Activated gamma-delta T cell treated with Interleukin-2 at 50 U/mL for 16 hours (primary cell): ENCODE measurements around the gene PKD2.
A peak's percentile ranks its signal among the peaks of the same experiment; 100 is the strongest.

ENCODE experiments used
- DNase-seq: peaks from one replicate; pipeline ENCODE4 v3.0.0-alpha.2; 2020

The PKD2 gene

GRCh38 chr4:88007304-88008121 lies at the start of gene PKD2:
TSS of gene PKD2 (plus strand) at chr4:88007635. CDS start at chr4:88007734, 99 bp downstream.
- DNase-seq: peak; percentile 64

GRCh38 chr4:87961993-87962392 lies 45.4 kb upstream of the PKD2 start:
- DNase-seq: no peak

GRCh38 chr4:87962398-87963146 lies 44.9 kb upstream of the PKD2 start:
- DNase-seq: no peak

- DNase-seq: no peak
Measured at GRCh38 chr4:87965501-87965975, 41.9 kb upstream of the PKD2 start.

- no peak for DNase-seq
Measured at GRCh38 chr4:87966095-87966496, 41.3 kb upstream of the PKD2 start.

GRCh38 chr4:87967193-87967592 lies 40.2 kb upstream of the PKD2 start:
- no peak for DNase-seq

- no peak for DNase-seq
Measured at GRCh38 chr4:87970121-87970520, 37.3 kb upstream of the PKD2 start.

GRCh38 chr4:87971866-87972265 lies 35.6 kb upstream of the PKD2 start:
- DNase-seq: no peak

- DNase-seq: peak; percentile 13
Measured at GRCh38 chr4:87973283-87974169, 33.9 kb upstream of the PKD2 start.

GRCh38 chr4:87974856-87975462 lies 32.5 kb upstream of the PKD2 start:
- DNase-seq: no peak

GRCh38 chr4:87975466-87975865 lies 32.0 kb upstream of the PKD2 start, which contains the start of gene SPP1:
TSS of gene SPP1 (plus strand) at chr4:87975714. CDS start at chr4:87976896, 1,182 bp downstream.
- no peak for DNase-seq

GRCh38 chr4:87977521-87978278 lies 29.7 kb upstream of the PKD2 start:
- no peak for DNase-seq

- DNase-seq: no peak
Measured at GRCh38 chr4:87978681-87979080, 28.8 kb upstream of the PKD2 start.

GRCh38 chr4:87979810-87980209 lies 27.6 kb upstream of the PKD2 start:
- DNase-seq: no peak

- no peak for DNase-seq
Measured at GRCh38 chr4:87981486-87981885, 25.9 kb upstream of the PKD2 start.

GRCh38 chr4:87982036-87982435 lies 25.4 kb upstream of the PKD2 start:
- no peak for DNase-seq

GRCh38 chr4:87982446-87983010 lies 24.9 kb upstream of the PKD2 start:
- DNase-seq: no peak

GRCh38 chr4:87983996-87984395 lies 23.4 kb upstream of the PKD2 start:
- DNase-seq: no peak

- DNase-seq: no peak
Measured at GRCh38 chr4:87985097-87985886, 22.1 kb upstream of the PKD2 start.

GRCh38 chr4:87985887-87986200 lies 21.6 kb upstream of the PKD2 start:
- DNase-seq: no peak

GRCh38 chr4:87986508-87986907 lies 20.9 kb upstream of the PKD2 start:
- DNase-seq: no peak
